NB4 (cell line): ENCODE results near the gene KLHDC8A.

Source experiments
- DNase-seq: peaks from one replicate; pipeline ENCODE4 v3.0.0; 2010; ENCODE audit warnings: low read depth
- H3K4me3 ChIP-seq: one replicate; pipeline ENCODE4 v1.5.1; 2011; ENCODE audit warnings: mild to moderate bottlenecking, low read depth, low read length, moderate library complexity
- MYC ChIP-seq: IDR thresholded peaks from 2 replicates; pipeline ENCODE4 v1.6.1; 2011; ENCODE audit warnings: low read depth, low read length
- POLR2A ChIP-seq: IDR thresholded peaks from 2 replicates; pipeline ENCODE4 v1.6.1; 2011; ENCODE audit warnings: mild to moderate bottlenecking; ENCODE audit not compliant: insufficient read length; ENCODE audit errors: extremely low read depth
- TF ChIP-seq, protein P1 (sequence below): IDR thresholded peaks from one replicate; pipeline ENCODE4 v1.5.1; 2012; ENCODE audit warnings: low read depth, low read length
- TF ChIP-seq, protein P2 (sequence below): IDR thresholded peaks from 2 replicates; pipeline ENCODE4 v1.6.1; 2011; ENCODE audit warnings: low read depth, low read length

KLHDC8A gene

DNA sequence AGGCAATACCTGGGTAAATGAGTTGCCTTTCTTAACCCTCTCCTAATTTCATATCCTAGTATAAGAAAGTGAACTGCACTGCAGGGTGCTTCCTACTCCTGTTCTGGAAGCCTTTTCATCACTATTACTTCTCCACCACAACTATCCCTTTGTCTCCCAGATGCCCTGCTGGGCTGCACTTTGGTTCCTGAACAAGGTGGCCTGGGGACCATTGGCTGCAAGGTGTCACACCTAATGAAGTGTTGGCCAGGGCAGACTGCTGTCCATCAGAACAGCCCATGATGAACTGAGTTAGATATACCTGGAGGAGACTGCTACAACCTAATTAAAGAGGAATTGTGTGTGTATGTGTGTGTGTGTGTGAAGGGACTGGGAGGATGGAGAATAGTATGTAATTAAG is 1.9 kb upstream of the KLHDC8A start:
- no peak for DNase-seq
- no peak overlapping the region for H3K4me3 ChIP-seq
- TF ChIP-seq POLR2A (no peak), MYC (no peak)
- TF ChIP-seq, protein P1, sequence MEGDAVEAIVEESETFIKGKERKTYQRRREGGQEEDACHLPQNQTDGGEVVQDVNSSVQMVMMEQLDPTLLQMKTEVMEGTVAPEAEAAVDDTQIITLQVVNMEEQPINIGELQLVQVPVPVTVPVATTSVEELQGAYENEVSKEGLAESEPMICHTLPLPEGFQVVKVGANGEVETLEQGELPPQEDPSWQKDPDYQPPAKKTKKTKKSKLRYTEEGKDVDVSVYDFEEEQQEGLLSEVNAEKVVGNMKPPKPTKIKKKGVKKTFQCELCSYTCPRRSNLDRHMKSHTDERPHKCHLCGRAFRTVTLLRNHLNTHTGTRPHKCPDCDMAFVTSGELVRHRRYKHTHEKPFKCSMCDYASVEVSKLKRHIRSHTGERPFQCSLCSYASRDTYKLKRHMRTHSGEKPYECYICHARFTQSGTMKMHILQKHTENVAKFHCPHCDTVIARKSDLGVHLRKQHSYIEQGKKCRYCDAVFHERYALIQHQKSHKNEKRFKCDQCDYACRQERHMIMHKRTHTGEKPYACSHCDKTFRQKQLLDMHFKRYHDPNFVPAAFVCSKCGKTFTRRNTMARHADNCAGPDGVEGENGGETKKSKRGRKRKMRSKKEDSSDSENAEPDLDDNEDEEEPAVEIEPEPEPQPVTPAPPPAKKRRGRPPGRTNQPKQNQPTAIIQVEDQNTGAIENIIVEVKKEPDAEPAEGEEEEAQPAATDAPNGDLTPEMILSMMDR = no peak
- TF ChIP-seq, protein P2, sequence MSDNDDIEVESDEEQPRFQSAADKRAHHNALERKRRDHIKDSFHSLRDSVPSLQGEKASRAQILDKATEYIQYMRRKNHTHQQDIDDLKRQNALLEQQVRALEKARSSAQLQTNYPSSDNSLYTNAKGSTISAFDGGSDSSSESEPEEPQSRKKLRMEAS = no peak

DNA sequence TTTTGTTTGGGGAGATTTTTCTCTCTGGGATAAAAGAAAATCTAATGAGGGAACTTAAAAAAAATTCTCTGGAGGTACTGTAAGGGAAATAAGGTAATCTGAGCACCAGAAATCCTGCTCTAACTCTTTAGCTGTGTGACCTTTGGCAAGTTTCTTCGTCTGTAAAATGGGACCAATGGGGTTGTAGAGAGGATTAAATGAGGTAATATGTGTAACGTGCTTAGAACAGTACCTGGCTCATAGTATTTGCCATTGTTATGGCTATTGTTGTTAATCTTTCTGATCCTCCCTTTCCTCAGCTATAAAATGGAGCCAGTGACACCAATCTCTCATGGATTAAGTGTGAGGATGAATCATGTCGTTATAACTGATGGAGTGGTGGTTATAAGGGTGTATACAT is 845 bp upstream of the KLHDC8A start:
- H3K4me3 ChIP-seq = no peak overlapping the region
- DNase-seq = no peak
- TF ChIP-seq MYC (no peak), POLR2A (no peak)
- TF ChIP-seq, protein P1 = no peak
- TF ChIP-seq, protein P2 = no peak

GRCh38 chr1:205355075-205355453 is 1.7 kb downstream of the KLHDC8A start:
- no peak for DNase-seq
- no peak overlapping the region for H3K4me3 ChIP-seq
- TF ChIP-seq, protein P2 = no peak
- TF ChIP-seq MYC (no peak), POLR2A (no peak)
- TF ChIP-seq, protein P1 = no peak

GRCh38 chr1:205354259-205355074 is 2.3 kb downstream of the KLHDC8A start:
- no peak overlapping the region for H3K4me3 ChIP-seq
- TF ChIP-seq, protein P1 = peak; percentile 81
- TF ChIP-seq MYC = no peak
- DNase-seq = peak; percentile 68

GRCh38 chr1:205353612-205354011 is 3.1 kb downstream of the KLHDC8A start:
- TF ChIP-seq POLR2A (no peak), MYC (no peak)
- TF ChIP-seq, protein P2 = no peak
- TF ChIP-seq, protein P1 = no peak
- no peak overlapping the region for H3K4me3 ChIP-seq
- no peak for DNase-seq
